ENCODE measurements around the gene MAP3K4.

Gene MAP3K4

GRCh38 chr6:161130967-161131766 lies 139.6 kb downstream of the MAP3K4 start:
- DNase-seq, result no peak

GRCh38 chr6:161132384-161132783 lies 140.8 kb downstream of the MAP3K4 start:
- DNase-seq, result no peak

- DNase-seq, result no peak
Observed at GRCh38 chr6:161133963-161134362, 142.4 kb downstream of the MAP3K4 start.

GRCh38 chr6:161134550-161135298 lies 143.2 kb downstream of the MAP3K4 start:
- no peak for DNase-seq

- no peak for DNase-seq
Observed at GRCh38 chr6:161135695-161136591, 144.4 kb downstream of the MAP3K4 start.

- no peak for DNase-seq
Observed at GRCh38 chr6:161136655-161137054, 145.1 kb downstream of the MAP3K4 start.

GRCh38 chr6:161137320-161137719 lies 145.8 kb downstream of the MAP3K4 start:
- no peak for DNase-seq

GRCh38 chr6:161137839-161138542 lies 146.4 kb downstream of the MAP3K4 start:
- DNase-seq, result no peak

- DNase-seq, result no peak
Observed at GRCh38 chr6:161138543-161139303, 147.2 kb downstream of the MAP3K4 start.

GRCh38 chr6:161139304-161139765 lies 147.8 kb downstream of the MAP3K4 start:
- no peak for DNase-seq

- DNase-seq, result no peak
Observed at GRCh38 chr6:161139766-161140553, 148.4 kb downstream of the MAP3K4 start.

- no peak for DNase-seq
Observed at GRCh38 chr6:161140554-161140875, 148.9 kb downstream of the MAP3K4 start.

- no peak for DNase-seq
Observed at GRCh38 chr6:161141173-161141572, 149.6 kb downstream of the MAP3K4 start.

- DNase-seq, result no peak
Observed at GRCh38 chr6:161142957-161143296, 151.4 kb downstream of the MAP3K4 start.

- DNase-seq, result no peak
Observed at GRCh38 chr6:161143663-161144430, 152.3 kb downstream of the MAP3K4 start.

- DNase-seq, result no peak
Observed at GRCh38 chr6:161150136-161150535, 158.6 kb downstream of the MAP3K4 start.

- DNase-seq, result no peak
Observed at GRCh38 chr6:161150566-161150965, 159.0 kb downstream of the MAP3K4 start.

- no peak for DNase-seq
Observed at GRCh38 chr6:161151059-161151645, 159.6 kb downstream of the MAP3K4 start.

GRCh38 chr6:161151660-161152526 lies 160.3 kb downstream of the MAP3K4 start:
- DNase-seq, result no peak
